GM18858 (cell line): ENCODE measurements around the gene LRRC23.
"Not testable (repeated sequence)": the region's sequence is repeated elsewhere in the genome, so short reads cannot be mapped to it uniquely, and the experiment has no call there.

ENCODE experiments used
- ATAC-seq: cut with Tn5 transposase; IDR thresholded peaks from one replicate; pipeline ENCODE4 v1.9.1; 2021; ENCODE audit not compliant: unreplicated experiment

The LRRC23 gene

DNA sequence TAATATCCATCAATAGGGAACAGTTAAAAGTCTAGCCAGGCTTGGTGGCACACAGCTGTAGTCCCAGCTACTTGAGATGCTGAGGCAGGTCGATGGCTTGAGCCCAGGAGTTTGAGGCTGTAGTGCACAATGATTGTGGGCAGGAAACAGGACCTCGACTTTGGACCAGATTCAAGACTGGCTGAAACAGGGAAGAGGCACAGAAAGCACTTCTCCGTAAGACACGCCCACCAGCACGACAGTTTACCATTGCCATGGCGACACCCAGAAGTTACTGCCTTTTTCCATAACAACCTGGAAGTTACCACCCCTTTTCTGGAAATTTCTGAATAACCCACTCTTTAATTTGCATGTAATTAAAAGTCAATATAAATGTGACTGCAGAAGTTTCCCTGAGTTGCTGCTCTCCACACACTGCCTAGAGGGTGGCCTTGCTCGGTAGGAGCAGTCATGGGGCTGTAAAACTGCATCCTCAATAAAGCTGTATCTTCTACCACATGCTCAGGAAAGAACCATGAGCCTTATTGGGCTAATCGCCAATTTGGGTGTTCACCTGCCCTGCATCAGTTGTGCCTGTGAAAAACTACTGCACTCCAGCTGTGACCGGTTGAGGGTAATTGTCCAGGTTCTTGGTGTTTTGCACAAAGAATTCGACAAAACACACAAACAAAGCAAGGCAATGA is 4.6 kb upstream of the LRRC23 start:
- ATAC-seq, result no peak

DNA sequence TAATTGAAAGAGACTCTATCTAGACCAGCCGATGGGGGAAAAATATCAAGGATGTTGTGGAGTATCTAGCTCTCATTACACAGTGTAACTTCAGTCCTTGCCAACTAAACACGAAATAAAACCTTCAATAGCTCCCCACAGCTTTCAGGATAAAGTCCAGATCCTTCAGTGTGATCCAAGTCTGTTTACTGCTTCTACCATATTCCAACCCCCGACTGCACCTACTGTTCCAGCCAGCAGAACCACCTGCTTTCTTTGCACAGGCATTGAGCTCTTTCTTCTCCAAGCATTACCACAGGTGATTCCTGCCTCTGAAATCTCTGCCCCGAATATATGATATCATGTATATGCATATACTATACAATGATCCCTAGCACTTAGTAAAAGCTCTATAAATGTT is 2.2 kb upstream of the LRRC23 start:
- ATAC-seq, result no peak

DNA sequence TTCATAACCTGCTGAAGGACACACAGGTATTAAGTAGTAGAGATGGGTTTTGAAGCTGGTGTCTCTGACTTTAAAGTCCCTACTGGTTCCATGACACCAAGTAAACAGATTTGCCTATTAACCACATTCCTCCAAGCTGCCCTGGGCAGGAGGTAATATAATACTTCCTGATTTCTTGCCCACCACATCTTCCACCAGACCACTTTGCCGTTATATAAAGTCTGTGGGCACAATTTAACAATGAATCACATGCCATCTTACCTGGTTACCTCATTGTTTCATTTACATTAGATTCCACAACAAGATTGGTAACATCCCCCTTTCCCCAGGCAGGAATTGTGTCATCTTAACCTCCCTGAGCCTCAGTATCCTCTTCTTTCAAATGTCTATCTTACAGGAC is 900 bp upstream of the LRRC23 start:
- ATAC-seq, result no peak

DNA sequence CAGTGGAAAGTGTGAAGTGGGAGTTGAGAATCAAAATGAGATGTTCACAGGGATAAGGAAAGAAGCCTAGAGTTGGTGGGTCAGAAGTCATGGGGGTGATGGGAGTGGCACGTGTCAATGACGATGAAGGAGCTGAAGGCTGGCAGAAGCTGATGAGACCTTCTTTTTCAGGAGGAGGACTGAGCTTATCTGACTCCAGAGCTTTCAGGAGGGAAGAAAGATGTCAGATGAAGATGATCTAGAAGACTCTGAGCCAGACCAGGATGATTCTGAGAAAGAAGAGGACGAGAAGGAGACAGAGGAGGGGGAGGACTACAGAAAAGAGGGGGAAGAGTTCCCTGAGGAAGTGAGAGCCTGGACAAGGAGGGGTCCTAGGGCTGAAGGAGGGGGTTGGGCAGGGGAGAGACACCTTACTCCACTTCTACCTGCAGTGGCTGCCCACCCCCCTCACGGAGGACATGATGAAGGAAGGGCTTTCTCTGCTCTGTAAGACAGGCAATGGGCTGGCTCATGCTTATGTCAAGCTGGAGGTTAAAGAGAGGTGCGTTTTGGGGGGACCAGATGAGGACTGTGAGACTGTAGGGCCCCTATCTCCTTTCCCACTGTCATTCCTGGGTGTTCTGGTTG is 905 bp downstream of the LRRC23 start:
- ATAC-seq, result no peak

DNA sequence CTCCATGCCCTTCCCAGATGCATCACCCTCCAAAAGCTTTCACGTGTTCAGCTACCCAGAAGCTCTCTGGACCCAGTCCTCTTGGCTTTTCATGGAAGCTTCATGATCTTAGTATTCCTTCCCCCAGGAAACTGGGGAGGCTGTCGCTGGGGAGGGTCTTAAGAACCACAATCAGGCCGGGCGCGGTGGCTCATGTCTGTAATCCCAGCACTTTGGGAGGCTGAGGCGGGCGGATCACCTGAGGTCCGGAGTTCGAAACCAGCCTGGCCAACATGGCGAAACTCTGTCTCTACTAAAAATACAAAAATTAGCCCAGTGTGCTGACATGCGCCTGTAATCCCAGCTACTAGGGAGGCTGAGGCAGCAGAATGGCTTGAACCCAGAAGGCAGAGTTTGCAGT is 3.5 kb downstream of the LRRC23 start:
- ATAC-seq, result not testable (repeated sequence)

DNA sequence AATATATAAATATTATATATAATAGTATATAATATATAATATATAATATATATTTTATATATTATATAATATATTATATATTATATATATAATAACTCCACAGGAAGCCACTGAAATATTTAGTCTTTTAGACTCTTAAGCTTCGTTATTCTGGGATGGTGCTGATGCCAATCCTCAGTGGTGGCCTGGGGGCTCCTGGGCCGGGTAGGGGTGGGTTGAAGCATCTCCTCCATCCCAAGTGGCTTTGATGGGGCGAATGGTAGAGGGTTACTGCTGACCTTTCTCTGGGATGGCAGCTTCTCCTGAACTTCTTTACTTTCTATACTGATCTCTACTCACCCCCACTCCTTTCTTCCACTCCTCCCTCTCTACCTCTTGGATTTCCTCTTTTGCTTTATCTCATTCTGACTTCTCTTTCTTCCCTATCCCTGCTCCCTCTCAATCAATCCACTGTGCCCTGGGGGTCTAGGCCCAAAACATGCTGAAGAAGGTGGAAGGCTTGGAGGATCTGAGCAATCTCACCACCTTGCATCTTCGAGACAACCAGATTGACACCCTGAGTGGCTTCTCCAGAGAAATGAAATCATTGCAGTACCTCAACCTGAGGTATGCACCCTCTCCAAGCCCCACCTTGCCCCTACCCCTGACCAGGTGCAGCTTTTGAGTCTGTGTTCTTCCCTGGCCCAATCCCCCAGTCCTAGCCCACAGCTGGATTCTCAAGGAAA is 5.0 kb downstream of the LRRC23 start:
- no peak for ATAC-seq

DNA sequence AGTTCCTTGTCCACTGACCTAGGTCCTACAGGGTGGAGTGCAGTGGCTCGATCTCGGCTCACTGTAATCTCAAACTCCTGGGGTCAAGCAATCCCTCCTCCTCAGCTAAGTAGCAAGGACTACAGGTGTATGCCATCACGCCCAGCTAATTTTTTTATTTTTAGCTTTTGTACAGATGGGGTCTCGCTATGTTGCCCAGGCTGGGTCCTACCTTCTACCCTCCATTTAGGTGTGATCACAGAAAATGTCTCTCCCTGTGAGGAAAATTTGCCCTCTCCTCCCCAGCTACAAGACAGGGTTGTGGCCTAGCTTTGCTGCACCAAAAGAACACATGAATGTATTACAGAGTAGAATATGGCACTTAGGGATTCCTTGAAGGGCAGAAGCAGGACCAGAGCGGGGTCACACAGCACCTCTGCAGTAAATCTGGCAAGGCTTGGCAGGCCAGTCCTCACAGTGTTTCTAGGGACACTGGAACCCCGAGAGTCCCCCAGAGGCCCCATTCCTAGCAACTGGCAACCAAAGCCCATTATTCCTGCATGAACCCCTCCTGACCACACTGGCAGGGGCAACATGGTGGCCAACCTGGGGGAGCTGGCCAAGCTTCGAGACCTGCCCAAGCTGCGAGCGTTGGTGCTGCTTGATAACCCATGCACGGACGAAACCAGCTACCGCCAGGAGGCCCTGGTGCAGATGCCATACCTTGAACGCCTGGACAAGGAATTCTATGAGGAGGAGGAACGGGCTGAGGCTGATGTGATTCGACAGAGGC is 7.7 kb downstream of the LRRC23 start:
- no peak for ATAC-seq

DNA sequence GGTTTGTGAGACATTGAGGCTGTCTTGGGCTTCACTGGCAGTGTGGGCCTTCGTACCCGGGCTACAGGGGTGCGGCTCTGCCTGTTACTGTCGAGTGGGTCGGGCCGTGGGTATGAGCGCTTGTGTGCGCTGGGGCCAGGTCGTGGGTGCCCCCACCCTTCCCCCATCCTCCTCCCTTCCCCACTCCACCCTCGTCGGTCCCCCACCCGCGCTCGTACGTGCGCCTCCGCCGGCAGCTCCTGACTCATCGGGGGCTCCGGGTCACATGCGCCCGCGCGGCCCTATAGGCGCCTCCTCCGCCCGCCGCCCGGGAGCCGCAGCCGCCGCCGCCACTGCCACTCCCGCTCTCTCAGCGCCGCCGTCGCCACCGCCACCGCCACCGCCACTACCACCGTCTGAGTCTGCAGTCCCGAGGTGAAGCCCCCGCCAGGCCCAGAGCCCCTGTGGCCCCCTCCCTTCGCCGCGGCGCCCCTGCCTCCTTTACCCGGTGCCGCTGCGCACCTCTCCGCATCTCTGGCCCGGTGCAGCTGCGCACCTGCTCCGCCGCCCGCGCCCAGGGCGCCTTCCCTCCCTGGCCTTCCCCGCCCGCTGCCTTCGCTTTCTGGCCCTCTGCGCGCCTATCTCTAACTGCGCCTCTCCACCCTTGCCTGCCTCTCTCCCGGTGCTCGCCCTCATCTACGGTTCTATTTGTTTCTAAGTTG is 9.8 kb downstream of the LRRC23 start, which contains the start of gene ENO2:
Gene ENO2, plus strand, starts transcription at position 335 of the 701 bp plus-strand sequence. CDS start 1,253 bp downstream, outside the sequence.
- ATAC-seq, result no peak

DNA sequence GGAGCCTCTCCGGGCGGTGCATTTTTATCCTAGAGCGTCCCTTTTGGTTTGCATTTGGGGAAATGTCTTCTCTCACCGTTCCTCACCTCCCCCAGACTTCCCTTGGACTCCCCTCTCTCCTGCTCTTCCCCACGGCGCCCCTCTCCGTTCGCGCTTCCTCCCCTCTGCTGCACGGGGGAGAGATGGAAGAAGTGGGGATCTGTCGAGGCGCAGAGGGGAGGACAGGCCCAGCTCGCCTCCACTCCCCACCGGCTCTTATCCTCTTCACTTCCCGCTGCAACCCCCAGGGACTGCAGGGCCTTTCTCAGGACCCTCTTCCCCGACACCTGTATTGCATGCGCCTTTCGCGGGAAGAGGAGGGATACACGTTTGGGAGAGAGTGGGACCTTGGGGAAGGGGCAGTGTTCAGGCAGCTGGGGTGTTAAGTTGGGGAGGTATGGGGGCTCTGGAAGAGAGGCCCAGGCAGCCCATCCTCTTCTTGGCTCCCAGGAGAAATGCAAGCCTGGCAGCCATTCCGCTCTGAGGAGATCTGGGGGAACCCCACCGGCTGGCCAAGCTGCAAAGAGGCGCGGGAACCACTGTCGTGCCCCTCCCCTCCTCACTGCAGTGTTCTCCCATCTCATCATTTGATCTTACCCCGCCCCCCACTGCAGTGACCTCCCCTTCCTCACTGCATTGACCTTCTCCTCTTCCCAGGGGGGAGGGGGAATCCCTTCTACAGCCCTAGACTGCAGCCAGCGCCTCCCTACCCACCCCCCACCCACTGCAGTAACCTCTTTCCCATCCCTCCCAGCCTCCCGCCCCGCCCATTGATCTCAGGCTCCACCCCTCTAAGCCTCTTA is 10.5 kb downstream of the LRRC23 start:
- no peak for ATAC-seq

DNA sequence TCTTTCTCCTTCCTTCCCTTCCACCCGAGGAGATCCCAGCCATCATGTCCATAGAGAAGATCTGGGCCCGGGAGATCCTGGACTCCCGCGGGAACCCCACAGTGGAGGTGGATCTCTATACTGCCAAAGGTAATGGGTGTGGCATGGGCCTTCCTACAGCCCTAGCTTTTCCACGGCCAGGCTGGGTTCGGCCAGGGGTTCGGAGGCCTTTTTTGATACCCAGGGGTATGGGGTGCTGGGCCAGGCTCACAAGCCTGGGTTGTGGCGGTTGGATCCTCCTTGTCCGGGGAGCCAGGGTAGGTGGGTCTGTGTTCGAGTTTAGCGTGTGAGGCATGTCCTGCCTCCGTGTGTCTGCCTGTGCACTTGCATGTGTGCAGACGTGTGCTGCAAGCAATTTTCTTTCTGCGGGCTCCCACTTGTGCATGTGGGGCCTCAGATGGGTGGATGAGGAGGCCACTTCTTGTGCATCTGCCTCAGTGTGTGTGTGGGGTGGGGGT is 11.2 kb downstream of the LRRC23 start:
- ATAC-seq, result no peak

DNA sequence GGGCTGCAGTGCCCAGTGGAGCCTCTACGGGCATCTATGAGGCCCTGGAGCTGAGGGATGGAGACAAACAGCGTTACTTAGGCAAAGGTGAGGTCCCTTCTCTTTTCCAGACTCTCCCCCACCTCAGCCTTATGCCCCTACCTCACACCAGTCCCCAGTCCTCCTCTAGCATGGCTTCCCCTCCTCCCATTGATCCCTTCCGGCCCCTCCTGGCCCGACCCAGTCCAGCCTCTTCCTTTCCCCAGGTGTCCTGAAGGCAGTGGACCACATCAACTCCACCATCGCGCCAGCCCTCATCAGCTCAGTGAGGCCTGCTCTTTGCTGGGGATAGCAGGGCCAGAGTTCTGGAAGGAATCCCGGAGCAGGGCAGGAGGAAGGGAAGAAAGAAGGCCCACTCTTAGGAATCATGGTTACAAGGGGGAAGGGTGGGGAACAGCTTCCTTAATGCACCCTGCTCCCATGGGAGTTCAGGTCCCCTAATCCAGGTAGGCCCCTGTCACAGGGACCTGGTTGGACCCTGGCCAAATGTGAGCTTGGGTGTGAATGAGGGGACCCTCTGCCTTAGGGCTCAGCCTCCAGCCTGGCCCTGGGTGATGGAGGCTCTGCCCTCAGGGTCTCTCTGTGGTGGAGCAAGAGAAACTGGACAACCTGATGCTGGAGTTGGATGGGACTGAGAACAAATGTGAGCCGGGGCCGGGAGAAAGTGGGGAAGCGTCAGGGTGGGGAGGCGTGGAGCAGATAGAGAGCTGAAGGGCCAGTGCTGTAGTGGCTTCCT is 12.0 kb downstream of the LRRC23 start:
- no peak for ATAC-seq

DNA sequence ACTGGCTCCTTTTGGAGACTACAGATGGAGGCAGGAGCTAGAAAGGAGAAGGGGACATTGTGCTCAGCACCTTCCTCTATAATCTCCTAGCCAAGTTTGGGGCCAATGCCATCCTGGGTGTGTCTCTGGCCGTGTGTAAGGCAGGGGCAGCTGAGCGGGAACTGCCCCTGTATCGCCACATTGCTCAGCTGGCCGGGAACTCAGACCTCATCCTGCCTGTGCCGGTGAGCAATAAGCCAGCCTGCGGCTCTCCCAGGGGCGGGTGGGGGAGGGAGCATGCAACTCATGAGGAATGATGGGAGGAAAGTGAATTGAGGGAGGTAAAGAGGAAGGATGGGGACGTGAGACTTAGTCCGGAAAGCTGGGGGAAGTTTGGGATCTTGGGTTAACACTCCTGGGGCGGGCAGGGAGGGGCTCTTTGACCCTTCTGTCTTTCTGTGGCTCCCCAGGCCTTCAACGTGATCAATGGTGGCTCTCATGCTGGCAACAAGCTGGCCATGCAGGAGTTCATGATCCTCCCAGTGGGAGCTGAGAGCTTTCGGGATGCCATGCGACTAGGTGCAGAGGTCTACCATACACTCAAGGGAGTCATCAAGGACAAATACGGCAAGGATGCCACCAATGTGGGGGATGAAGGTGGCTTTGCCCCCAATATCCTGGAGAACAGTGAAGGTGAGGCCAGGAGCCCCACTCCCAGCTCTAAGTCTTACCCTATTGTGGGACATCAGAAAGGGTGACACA is 13.0 kb downstream of the LRRC23 start:
- ATAC-seq, result no peak

DNA sequence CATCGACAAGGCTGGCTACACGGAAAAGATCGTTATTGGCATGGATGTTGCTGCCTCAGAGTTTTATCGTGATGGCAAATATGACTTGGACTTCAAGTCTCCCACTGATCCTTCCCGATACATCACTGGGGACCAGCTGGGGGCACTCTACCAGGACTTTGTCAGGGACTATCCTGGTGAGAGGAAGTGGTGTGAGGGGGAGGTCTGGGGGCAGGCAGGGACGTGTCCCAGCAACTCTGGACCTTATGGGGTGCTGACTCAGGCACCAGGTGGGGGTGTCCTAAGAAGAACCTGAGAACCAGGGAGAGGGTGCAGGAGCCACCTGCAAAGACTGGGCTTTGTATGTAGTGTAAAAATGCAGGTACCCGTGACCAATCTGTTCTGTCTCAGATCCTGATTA is 15.0 kb downstream of the LRRC23 start:
- no peak for ATAC-seq

DNA sequence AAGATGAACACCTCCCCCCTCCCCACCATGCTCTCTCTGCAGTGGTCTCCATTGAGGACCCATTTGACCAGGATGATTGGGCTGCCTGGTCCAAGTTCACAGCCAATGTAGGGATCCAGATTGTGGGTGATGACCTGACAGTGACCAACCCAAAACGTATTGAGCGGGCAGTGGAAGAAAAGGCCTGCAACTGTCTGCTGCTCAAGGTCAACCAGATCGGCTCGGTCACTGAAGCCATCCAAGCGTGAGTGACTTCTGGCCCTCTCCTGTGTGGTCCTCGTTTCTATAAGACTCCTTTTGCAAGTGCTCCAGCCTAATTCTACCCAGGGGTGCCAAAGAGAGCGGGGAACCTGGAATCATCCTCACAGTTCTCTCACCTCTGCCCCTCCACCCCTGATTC is 16.9 kb downstream of the LRRC23 start:
- ATAC-seq, result no peak

DNA sequence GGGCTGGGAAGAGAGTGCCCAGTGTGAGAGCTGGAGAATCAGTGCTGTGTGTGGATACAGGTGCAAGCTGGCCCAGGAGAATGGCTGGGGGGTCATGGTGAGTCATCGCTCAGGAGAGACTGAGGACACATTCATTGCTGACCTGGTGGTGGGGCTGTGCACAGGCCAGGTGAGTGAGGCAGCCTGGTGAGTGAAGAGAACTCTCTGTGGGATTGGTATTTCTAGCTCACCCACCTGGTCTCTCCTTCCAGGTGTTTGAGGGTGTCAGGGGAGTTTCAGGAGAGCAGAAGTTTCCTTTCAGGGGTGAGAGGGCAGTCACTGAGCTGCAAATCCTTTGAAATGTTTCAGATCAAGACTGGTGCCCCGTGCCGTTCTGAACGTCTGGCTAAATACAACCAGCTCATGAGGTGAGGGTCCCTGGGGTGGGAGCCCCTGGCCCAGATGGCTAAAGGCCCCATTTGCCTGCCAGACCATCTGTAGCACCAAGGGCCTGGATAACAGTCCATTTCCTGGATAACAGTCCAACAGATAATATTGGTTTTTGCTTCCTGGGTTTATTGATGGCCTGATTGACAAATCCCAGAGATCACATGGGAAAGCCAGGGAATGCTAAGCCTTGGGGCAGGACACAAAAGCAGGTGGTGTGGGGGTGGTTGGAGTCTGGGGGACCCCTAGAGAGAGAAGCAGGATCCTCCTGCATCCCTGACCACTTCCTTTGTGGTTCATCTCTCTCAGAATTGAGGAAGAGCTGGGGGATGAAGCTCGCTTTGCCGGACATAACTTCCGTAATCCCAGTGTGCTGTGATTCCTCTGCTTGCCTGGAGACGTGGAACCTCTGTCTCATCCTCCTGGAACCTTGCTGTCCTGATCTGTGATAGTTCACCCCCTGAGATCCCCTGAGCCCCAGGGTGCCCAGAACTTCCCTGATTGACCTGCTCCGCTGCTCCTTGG is 17.6 kb downstream of the LRRC23 start:
- ATAC-seq, result no peak

DNA sequence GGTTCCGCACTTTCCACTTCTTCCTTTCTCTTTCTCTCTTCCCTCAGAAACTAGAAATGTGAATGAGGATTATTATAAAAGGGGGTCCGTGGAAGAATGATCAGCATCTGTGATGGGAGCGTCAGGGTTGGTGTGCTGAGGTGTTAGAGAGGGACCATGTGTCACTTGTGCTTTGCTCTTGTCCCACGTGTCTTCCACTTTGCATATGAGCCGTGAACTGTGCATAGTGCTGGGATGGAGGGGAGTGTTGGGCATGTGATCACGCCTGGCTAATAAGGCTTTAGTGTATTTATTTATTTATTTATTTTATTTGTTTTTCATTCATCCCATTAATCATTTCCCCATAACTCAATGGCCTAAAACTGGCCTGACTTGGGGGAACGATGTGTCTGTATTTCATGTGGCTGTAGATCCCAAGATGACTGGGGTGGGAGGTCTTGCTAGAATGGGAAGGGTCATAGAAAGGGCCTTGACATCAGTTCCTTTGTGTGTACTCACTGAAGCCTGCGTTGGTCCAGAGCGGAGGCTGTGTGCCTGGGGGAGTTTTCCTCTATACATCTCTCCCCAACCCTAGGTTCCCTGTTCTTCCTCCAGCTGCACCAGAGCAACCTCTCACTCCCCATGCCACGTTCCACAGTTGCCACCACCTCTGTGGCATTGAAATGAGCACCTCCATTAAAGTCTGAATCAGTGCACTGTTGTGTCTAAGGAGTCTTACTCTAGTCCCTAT is 18.5 kb downstream of the LRRC23 start:
- no peak for ATAC-seq

DNA sequence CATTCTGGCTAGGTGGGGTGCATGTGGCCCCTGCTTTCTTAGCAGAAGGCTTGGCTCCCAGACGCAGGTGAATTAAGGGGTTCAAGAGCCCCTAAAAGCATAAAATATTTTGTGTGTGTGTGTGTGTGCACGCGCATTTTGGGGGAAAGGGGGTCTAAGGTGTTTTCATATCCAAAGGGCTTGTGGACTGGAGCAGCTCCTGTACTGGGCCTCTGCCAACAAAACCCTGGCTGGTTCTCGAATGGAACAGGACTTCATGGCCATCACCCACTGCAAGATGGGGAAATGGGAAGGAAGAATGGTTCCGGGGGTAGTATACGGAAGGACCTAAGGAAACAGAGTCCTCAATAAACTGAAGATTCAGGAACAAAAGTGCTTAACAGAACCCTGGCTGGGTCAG is 19.2 kb downstream of the LRRC23 start:
- no peak for ATAC-seq
